Gastroesophageal sphincter (tissue), 4 donors: Measurements from ENCODE around the gene SLC28A1. TPM values are rescaled to one million over a fixed set of nuclear protein-coding genes. Genes with fewer than 3 reads are reported as not detected.

ENCODE experiments used
- ATAC-seq: fragments of 150-250 bp; one replicate; pipeline ENCODE4 v1.9.1; 2016; ENCODE audit warnings: mild to moderate bottlenecking, moderate library complexity
- H3K27ac ChIP-seq, 4 donors: fragments of 200-600 bp; sonication (generic) in 3 of 4; 1 replicate in 3 of 4; 2 replicates in 1 of 4; pipeline ENCODE4 v1.5.1; 2016 to 2019
- H3K27me3 ChIP-seq: fragments of 200-600 bp; sonication (generic); one replicate; pipeline ENCODE4 v1.5.1; 2019
- H3K36me3 ChIP-seq, 2 donors: fragments of 200-600 bp; sonication (generic); one replicate each; pipeline ENCODE4 v1.5.1; 2019; ENCODE audit warnings: control low read depth in 1 of 2
- H3K4me1 ChIP-seq, 3 donors: fragments of 200-600 bp; sonication (generic); 1 replicate in 2 of 3; 2 replicates in 1 of 3; pipeline ENCODE4 v1.5.1; 2016 to 2019; ENCODE audit warnings: control low read depth in 2 of 3
- H3K4me3 ChIP-seq, 2 donors: fragments of 200-600 bp; sonication (generic); one replicate each; pipeline ENCODE4 v1.5.1; 2019; ENCODE audit warnings: mild to moderate bottlenecking in 1 of 2, moderate library complexity in 1 of 2
- H3K9me3 ChIP-seq, 3 donors: fragments of 200-600 bp; sonication (generic); one replicate each; pipeline ENCODE4 v1.5.1; 2017 to 2019; ENCODE audit warnings: control low read depth in 2 of 3
- EP300 ChIP-seq: sonication (generic); formaldehyde crosslinking; IDR thresholded peaks from one replicate; pipeline ENCODE4 v1.6.1; 2017; ENCODE audit warnings: antibody characterized with exemption, mild to moderate bottlenecking
- POLR2A ChIP-seq, 2 donors: fragments of 450-650 bp; IDR thresholded peaks; one replicate each; pipeline ENCODE4 v1.6.1; 2017; ENCODE audit warnings: antibody characterized with exemption in 2 of 2, mild to moderate bottlenecking in 2 of 2, moderate library complexity in 1 of 2
- POLR2AphosphoS5 ChIP-seq: sonication (generic); formaldehyde crosslinking; IDR thresholded peaks from one replicate; pipeline ENCODE4 v1.6.1; 2017; ENCODE audit warnings: antibody characterized with exemption
- WGBS, 2 donors: methylation state at CpG; one replicate each; pipeline ENCODE4 v1.1.5; 2018; ENCODE audit warnings: low coverage in 1 of 2; 5-methylcytosine and 5-hydroxymethylcytosine counted together
- total RNA-seq, 4 donors: library from RNA; depleted of rRNA; stranded (reverse); fragments of >200 nt; gene quantifications; one replicate each; pipeline ENCODE4 v1.1.0, GENCODE V29; 2016
- TF ChIP-seq, protein P1 (sequence below), 4 experiments: fragments of 200-600 bp in 2 of 4; fragments of 450-650 bp in 2 of 4; sonication (generic) in 1 of 4; IDR thresholded peaks; one replicate each; pipeline ENCODE4 v1.5.1; 2017 to 2019; ENCODE audit warnings: antibody characterized with exemption in 4 of 4, mild to moderate bottlenecking in 2 of 4, moderate library complexity in 2 of 4

SLC28A1 gene
- total RNA-seq, 4 donors from 2014 or later, result not detected

DNA sequence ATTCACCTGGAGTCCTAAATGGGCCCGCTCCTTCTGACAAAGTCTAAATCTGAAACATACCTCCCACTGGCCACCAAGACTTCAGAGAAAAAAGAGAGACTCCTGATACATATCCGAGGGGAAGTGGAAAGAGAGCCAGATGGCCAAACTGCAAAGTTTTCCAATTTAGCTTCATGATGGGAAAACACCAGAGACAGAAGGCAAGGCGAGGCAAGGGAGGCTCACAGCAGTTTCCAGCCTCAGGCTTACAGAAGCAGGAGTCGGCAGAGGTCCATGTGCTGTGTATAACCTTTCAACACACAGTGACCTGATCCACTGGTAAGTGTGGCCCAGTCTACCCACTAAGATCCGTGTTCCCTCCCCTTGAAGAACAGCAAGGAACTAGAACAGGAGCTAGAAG is 67.3 kb downstream of the SLC28A1 start:
- no peaks in the 10 kb centered on the region for H3K36me3 ChIP-seq
- TF ChIP-seq, protein P1, sequence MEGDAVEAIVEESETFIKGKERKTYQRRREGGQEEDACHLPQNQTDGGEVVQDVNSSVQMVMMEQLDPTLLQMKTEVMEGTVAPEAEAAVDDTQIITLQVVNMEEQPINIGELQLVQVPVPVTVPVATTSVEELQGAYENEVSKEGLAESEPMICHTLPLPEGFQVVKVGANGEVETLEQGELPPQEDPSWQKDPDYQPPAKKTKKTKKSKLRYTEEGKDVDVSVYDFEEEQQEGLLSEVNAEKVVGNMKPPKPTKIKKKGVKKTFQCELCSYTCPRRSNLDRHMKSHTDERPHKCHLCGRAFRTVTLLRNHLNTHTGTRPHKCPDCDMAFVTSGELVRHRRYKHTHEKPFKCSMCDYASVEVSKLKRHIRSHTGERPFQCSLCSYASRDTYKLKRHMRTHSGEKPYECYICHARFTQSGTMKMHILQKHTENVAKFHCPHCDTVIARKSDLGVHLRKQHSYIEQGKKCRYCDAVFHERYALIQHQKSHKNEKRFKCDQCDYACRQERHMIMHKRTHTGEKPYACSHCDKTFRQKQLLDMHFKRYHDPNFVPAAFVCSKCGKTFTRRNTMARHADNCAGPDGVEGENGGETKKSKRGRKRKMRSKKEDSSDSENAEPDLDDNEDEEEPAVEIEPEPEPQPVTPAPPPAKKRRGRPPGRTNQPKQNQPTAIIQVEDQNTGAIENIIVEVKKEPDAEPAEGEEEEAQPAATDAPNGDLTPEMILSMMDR (IDR thresholded peaks at IDR 0.05), result no peak
- no peak for TF ChIP-seq POLR2AphosphoS5
- TF ChIP-seq EP300, result no peak
- TF ChIP-seq POLR2A (IDR thresholded peaks at IDR 0.05), result no peak
- H3K27me3 ChIP-seq, result no peaks in the 10 kb centered on the region
- H3K4me3 ChIP-seq, result no peak overlapping the region
- peaks cover 0 to 22% (median 2%) of the 10 kb centered on the region in 3 donors for H3K4me1 ChIP-seq
- ATAC-seq, result no peak
- H3K27ac ChIP-seq, result no peak overlapping the region
- H3K9me3 ChIP-seq, result no peaks in the 10 kb centered on the region
- WGBS, 2 donors, result 83 to 89% methylated on average over 3 to 4 of the region's 5 CpGs

GRCh38 chr15:84953136-84953535 is 68.7 kb downstream of the SLC28A1 start:
- peaks cover 0 to 9% (median 1%) of the 10 kb centered on the region in 3 donors for H3K4me1 ChIP-seq
- no peaks in the 10 kb centered on the region for H3K36me3 ChIP-seq
- H3K27me3 ChIP-seq, result no peaks in the 10 kb centered on the region
- no peaks in the 10 kb centered on the region for H3K9me3 ChIP-seq
- no peak overlapping the region for H3K4me3 ChIP-seq
- TF ChIP-seq POLR2A (IDR thresholded peaks at IDR 0.05) (no peak), POLR2AphosphoS5 (no peak), EP300 (no peak)
- H3K27ac ChIP-seq, result no peak overlapping the region
- 67 to 100% methylated on average over 1 to 2 of the region's 4 CpGs for WGBS, 2 donors
- no peak for ATAC-seq

DNA sequence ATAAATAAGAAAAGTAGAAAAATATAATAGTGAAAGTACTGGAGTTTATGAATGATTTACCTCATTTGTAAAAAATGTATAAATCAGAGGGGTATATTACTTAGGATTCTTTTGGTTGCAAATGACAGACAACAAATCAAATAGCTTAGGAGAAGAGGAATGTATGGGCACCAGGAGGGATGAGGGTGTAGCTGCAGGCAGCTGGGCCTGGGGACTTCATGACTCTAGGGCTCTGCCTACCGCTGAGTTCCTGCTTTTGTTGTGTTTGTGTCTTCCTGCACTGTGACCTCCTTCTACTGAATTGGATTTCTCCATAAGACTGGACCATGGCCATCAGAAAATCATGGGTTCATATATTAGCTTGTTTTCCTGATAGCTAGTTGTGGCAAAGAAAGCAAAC is 69.3 kb downstream of the SLC28A1 start:
- no peak for ATAC-seq
- 73 to 86% methylated on average over 1 of the region's 1 CpG for WGBS, 2 donors
- H3K9me3 ChIP-seq, result no peaks in the 10 kb centered on the region
- H3K36me3 ChIP-seq, result no peaks in the 10 kb centered on the region
- H3K27ac ChIP-seq, result no peak overlapping the region
- peaks cover 0 to 9% (median 0%) of the 10 kb centered on the region in 3 donors for H3K4me1 ChIP-seq
- TF ChIP-seq POLR2AphosphoS5 (no peak), POLR2A (IDR thresholded peaks at IDR 0.05) (no peak)
- TF ChIP-seq, protein P1 (IDR thresholded peaks at IDR 0.05), result no peak
- no peak overlapping the region for H3K4me3 ChIP-seq
- no peaks in the 10 kb centered on the region for H3K27me3 ChIP-seq

- Histone ChIP-seq H3K27me3 (no peaks in the 10 kb centered on the region), H3K36me3 (no peaks in the 10 kb centered on the region), H3K9me3 (no peaks in the 10 kb centered on the region), H3K27ac (peak overlapping the region in 1 of 4 donors; percentile 40), H3K4me1 (peaks cover 0 to 14% (median 0%) of the 10 kb centered on the region in 3 donors), H3K4me3 (peak overlapping the region in 1 of 2 donors; percentile 41)
- TF ChIP-seq EP300 (no peak), POLR2A (IDR thresholded peaks at IDR 0.05) (no peak), POLR2AphosphoS5 (no peak)
- TF ChIP-seq, protein P1 (IDR thresholded peaks at IDR 0.05), result peak; percentile 80 to 95 (median 88)
- ATAC-seq, result peak; percentile 94
- WGBS, 2 donors, result 13 to 20% methylated on average over 3 to 8 of the region's 15 CpGs
Observed at GRCh38 chr15:84955089-84955848, 70.8 kb downstream of the SLC28A1 start.

DNA sequence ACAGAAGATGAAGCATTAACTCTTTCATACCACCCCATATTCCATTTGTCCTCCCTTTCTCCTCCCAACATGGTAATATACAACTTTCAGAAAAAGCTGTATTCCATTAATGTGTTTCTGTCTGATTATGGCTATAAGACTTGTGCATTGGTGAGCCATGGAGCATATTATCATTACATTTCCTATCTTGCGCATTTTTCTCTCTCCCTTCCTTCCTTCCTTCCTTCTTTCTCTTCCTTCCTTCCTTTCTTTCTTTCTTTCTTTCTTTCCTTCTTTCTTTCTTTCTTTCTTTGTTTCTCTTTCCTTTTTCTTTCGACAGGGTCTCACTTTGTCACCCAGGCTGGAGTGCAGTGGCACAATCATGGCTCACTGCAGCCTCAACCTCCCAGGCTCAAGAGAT is 71.7 kb downstream of the SLC28A1 start:
- TF ChIP-seq EP300 (no peak), POLR2A (IDR thresholded peaks at IDR 0.05) (no peak), POLR2AphosphoS5 (no peak)
- TF ChIP-seq, protein P1 (IDR thresholded peaks at IDR 0.05), result no peak
- no peak for ATAC-seq
- Histone ChIP-seq H3K27ac (no peak overlapping the region), H3K4me3 (no peak overlapping the region), H3K27me3 (no peaks in the 10 kb centered on the region), H3K9me3 (no peaks in the 10 kb centered on the region), H3K36me3 (no peaks in the 10 kb centered on the region), H3K4me1 (peaks cover 0 to 14% (median 0%) of the 10 kb centered on the region in 3 donors)
- 70 to 73% methylated on average over 2 of the region's 2 CpGs for WGBS, 2 donors
